MM.1S (cell line): ENCODE results near the gene CXCL12.

Source experiments
- DNase-seq: peaks from one replicate; pipeline ENCODE4 v3.0.0-alpha.2; 2015
- H2AFZ ChIP-seq: fragments of 300-600 bp; sonication (generic); 2 replicates; pipeline ENCODE4 v1.6.0; 2016; ENCODE audit warnings: antibody characterized with exemption, low read length
- H3F3A ChIP-seq: fragments of 300-600 bp; sonication (generic); 2 replicates; pipeline ENCODE4 v1.6.1; 2016; ENCODE audit warnings: mild to moderate bottlenecking, antibody characterized with exemption, low read length, moderate library complexity, mixed read lengths; ENCODE audit not compliant: insufficient read depth
- H3K27ac ChIP-seq: fragments of 300-600 bp; sonication (generic); 2 replicates; pipeline ENCODE4 v1.5.1; 2016; ENCODE audit warnings: mild to moderate bottlenecking, low read length
- H3K27me3 ChIP-seq: fragments of 300-600 bp; sonication (generic); replicated peaks from 2 replicates; pipeline ENCODE4 v1.6.0; 2016; ENCODE audit warnings: low read length; ENCODE audit not compliant: insufficient read depth
- H3K36me3 ChIP-seq: fragments of 300-600 bp; sonication (generic); replicated peaks from 2 replicates; pipeline ENCODE4 v1.6.1; 2016; ENCODE audit warnings: mild to moderate bottlenecking, low read length, mixed read lengths; ENCODE audit not compliant: insufficient read depth
- H3K4me1 ChIP-seq: fragments of 300-600 bp; sonication (generic); 2 replicates; pipeline ENCODE4 v1.6.1; 2016; ENCODE audit warnings: low read length, mixed read lengths
- H3K4me2 ChIP-seq: fragments of 300-600 bp; sonication (generic); 2 replicates; pipeline ENCODE4 v1.6.0; 2016; ENCODE audit warnings: low read depth, low read length
- H3K4me3 ChIP-seq: fragments of 300-600 bp; sonication (generic); 2 replicates; pipeline ENCODE4 v1.5.1; 2016; ENCODE audit warnings: low read length, mixed read lengths
- H3K79me2 ChIP-seq: fragments of 300-600 bp; sonication (generic); 2 replicates; pipeline ENCODE4 v1.6.1; 2016; ENCODE audit warnings: mixed run types, low read length, mixed read lengths
- H3K9ac ChIP-seq: fragments of 300-600 bp; sonication (generic); 2 replicates; pipeline ENCODE4 v1.6.1; 2016; ENCODE audit warnings: low read length, mixed read lengths
- H3K9me2 ChIP-seq: fragments of 300-600 bp; sonication (generic); replicated peaks from 2 replicates; pipeline ENCODE4 v1.6.1; 2016; ENCODE audit warnings: mild to moderate bottlenecking, low read length, mixed read lengths; ENCODE audit not compliant: insufficient read depth
- H3K9me3 ChIP-seq: fragments of 300-600 bp; sonication (generic); replicated peaks from 2 replicates; pipeline ENCODE4 v1.6.1; 2016; ENCODE audit warnings: mild to moderate bottlenecking, low read length, mixed read lengths; ENCODE audit not compliant: insufficient read depth
- H4K20me1 ChIP-seq: fragments of 300-600 bp; sonication (generic); 2 replicates; pipeline ENCODE4 v1.6.1; 2016; ENCODE audit warnings: mild to moderate bottlenecking, low read length, moderate library complexity, mixed read lengths; ENCODE audit not compliant: insufficient read depth
- CTCF ChIP-seq: fragments of 300-600 bp; sonication (generic); IDR thresholded peaks from 2 replicates; pipeline ENCODE4 v1.5.1; 2016; ENCODE audit warnings: antibody characterized with exemption, low read length, mixed read lengths
- EZH2 ChIP-seq: fragments of 300-600 bp; sonication (generic); optimal IDR thresholded peaks from 2 replicates; pipeline ENCODE3; 2017; ENCODE audit warnings: low read depth, mild to moderate bottlenecking, antibody characterized with exemption, low read length, mixed read lengths
- EZH2phosphoT487 ChIP-seq: fragments of 300-600 bp; sonication (generic); IDR thresholded peaks from 2 replicates; pipeline ENCODE4 v1.6.1; 2018; ENCODE audit warnings: antibody characterized with exemption, low read length

The CXCL12 gene

GRCh38 chr10:44389556-44389955 lies 4.7 kb upstream of the CXCL12 start:
- peaks cover 6% of the 10 kb centered on the region for H3K27me3 ChIP-seq
- no peak overlapping the region for H2AFZ ChIP-seq
- no peaks in the 10 kb centered on the region for H3K79me2 ChIP-seq

GRCh38 chr10:44389150-44389549 lies 4.3 kb upstream of the CXCL12 start:
- Histone ChIP-seq H3K36me3 (no peaks in the 10 kb centered on the region), H3K4me3 (no peak overlapping the region), H4K20me1 (no peaks in the 10 kb centered on the region), H3K4me1 (peaks cover 3% of the 10 kb centered on the region; the same call in 1 of the 2 replicates), H3F3A (no peaks in the 10 kb centered on the region), H3K9ac (no peak overlapping the region), H3K27ac (no peak overlapping the region), H3K27me3 (peaks cover 8% of the 10 kb centered on the region), H3K79me2 (no peaks in the 10 kb centered on the region), H3K9me2 (no peaks in the 10 kb centered on the region), H2AFZ (no peak overlapping the region), H3K9me3 (no peaks in the 10 kb centered on the region), H3K4me2 (no peak overlapping the region)
- DNase-seq: no peak
- TF ChIP-seq EZH2 (no peak), CTCF (no peak), EZH2phosphoT487 (no peak)

More at GRCh38 chr10:44389556-44389955, 4.7 kb upstream of the CXCL12 start:
- Histone ChIP-seq H3K4me3 (no peak overlapping the region), H3K9me3 (no peaks in the 10 kb centered on the region), H4K20me1 (no peaks in the 10 kb centered on the region), H3K9me2 (no peaks in the 10 kb centered on the region), H3K9ac (no peak overlapping the region), H3K27ac (no peak overlapping the region), H3K4me2 (no peak overlapping the region), H3F3A (no peaks in the 10 kb centered on the region), H3K4me1 (peaks cover 3% of the 10 kb centered on the region; the same call in 1 of the 2 replicates), H3K36me3 (no peaks in the 10 kb centered on the region)
- no peak for DNase-seq
- no peak for TF ChIP-seq EZH2
- TF ChIP-seq EZH2phosphoT487: no peak
- no peak for TF ChIP-seq CTCF

GRCh38 chr10:44388641-44389040 lies 3.7 kb upstream of the CXCL12 start:
- H3K9ac ChIP-seq: no peak overlapping the region
- H3K27me3 ChIP-seq: peaks cover 8% of the 10 kb centered on the region
- no peaks in the 10 kb centered on the region for H3K9me2 ChIP-seq
- no peaks in the 10 kb centered on the region for H4K20me1 ChIP-seq
- no peaks in the 10 kb centered on the region for H3F3A ChIP-seq
- DNase-seq: no peak
- no peak overlapping the region for H3K4me3 ChIP-seq
- H3K4me2 ChIP-seq: no peak overlapping the region
- no peak overlapping the region for H2AFZ ChIP-seq
- TF ChIP-seq EZH2phosphoT487: no peak
- no peak for TF ChIP-seq CTCF
- H3K4me1 ChIP-seq: peaks cover 3% of the 10 kb centered on the region; the same call in 1 of the 2 replicates
- no peaks in the 10 kb centered on the region for H3K9me3 ChIP-seq
- H3K79me2 ChIP-seq: no peaks in the 10 kb centered on the region
- H3K27ac ChIP-seq: no peak overlapping the region
- no peaks in the 10 kb centered on the region for H3K36me3 ChIP-seq
